HG03064 (cell line): ENCODE data around the gene PBX2.
"Not testable (repeated sequence)": the region's sequence is repeated elsewhere in the genome, so short reads cannot be mapped to it uniquely, and the experiment has no call there.

Source experiments
- ATAC-seq: cut with Tn5 transposase; IDR thresholded peaks from one replicate; pipeline ENCODE4 v1.9.1; 2021; ENCODE audit warnings: low read depth; ENCODE audit not compliant: unreplicated experiment

PBX2 gene

DNA sequence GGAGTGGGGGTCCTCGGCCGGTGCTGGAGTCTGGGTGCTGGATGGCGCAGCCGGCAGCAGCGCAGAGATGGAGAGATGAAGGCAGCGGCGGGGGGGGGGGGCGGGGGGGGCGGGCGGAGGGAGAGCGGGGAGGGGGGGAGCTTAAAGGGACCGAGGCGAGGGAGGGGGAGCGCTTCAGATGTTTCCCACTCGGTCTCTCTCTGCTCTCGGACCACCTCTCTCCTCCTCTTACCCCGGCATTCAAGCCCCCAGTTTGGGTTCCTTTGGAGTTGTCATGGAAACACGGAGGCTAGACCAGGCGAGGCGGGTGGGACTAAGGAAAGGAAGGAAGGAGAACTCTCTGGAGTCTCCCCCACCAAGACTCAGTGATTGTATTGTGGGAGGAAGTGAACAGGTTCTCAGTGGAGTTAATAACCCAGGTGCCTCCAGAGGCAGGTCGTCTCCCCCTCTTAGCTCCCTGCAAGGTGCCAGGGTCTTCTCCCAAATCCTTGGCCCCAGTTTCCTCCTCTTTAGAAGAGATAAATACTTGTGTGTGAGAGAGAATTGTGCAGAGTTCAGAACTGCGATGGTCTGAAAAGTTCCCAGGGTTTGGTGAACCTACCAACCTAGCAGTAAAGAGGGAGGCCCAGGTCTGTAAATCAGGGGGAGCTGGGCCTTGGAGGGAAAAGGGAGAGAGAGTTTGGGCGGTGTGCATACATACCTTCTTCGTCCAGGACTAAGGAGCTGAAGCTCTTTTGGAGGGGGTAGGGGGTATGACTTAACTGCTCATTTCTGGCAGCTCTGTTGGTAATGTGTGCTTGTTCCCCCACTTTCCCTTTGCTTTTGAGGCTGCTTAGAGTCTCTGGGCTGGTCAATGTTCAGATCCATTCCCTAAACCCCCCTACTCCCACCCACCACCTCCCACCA, 37.9 kb downstream of the PBX2 start, which contains the start of gene PRRT1:
Gene PRRT1, minus strand, starts transcription at position 77 of the 906 bp plus-strand sequence. CDS start 112 bp downstream, outside the sequence.
- no peak for ATAC-seq

DNA sequence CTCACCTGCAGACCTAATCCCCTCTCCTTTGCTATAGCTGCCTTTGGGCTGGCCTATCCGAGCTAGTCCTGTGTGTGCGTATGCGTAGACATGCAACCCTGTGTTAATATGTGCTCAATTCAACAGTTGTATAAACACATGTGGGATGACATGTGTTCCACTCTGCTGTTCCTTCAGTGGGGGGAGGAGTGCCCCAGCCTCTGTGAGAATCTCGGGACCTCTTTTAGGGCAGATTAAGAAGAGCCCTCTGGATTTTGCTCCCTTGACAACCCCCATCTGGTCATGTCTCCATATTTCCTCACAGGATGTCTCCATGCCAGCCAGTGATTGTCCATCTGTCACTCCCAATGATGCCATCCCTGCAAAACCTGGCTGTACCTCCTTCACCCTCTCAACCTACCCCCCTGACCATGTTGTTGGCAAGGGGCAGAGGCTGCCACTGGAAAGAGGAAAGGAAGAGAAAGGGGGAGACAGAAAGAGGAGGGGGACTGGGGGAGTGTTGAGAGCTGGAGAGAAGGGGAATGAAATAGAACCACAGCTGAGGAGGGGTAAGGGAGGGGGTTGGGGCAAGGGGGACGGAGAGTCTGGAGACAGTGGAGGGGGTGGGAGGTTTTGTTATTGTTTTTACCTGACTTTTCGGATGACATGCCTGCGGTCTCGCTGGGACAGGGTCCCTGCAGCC, 38.7 kb downstream of the PBX2 start:
- no peak for ATAC-seq

DNA sequence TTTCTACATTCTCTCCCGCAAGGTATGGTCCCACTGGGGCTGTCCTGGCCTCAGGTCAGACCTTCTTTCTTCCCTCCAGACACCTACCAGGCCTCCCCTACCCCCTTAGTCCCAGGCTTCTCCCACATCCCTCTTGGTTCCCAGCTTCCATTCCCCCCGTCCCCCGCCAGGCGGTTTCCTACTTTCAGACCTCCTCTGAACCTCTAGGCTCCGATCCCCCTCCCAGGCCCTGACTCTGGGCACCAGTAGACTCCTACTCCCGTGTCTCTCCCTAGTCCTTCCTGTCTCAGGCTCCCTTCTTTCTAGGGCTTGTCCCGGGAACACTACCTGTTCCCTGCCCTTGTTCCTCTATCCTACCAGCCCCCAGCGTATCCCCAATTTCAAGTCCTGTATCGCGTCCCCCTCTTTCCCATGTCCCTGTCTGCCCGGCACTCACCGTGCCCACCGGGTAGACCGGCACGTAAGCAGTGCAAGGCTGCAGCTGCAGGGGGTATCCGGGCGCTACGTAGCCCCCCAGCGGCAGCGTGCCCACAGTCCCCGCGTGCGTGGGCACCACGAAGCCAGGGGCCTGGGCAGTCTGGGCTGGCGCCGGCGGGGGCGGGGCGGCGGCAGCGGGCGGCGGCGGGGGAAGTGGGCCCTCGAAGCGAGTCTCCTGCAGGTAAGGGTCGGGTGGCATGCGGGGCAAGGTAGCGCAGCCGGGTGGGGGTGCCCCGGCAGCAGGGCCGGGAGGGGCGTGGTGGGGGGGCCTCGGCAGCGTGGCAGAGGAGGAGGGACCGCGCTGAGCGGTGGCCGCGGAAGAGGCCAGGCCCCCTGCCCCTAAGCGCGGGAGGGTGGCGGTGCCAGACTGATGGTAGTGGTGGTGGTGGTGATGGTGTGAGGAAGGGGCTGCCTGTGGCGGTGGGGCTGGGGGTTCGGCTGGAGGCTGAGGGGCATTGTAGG, 39.8 kb downstream of the PBX2 start:
- no peak for ATAC-seq

- ATAC-seq: no peak
These were observed 40.8 kb downstream of the PBX2 start for GRCh38 chr6:32149092-32149755.

DNA sequence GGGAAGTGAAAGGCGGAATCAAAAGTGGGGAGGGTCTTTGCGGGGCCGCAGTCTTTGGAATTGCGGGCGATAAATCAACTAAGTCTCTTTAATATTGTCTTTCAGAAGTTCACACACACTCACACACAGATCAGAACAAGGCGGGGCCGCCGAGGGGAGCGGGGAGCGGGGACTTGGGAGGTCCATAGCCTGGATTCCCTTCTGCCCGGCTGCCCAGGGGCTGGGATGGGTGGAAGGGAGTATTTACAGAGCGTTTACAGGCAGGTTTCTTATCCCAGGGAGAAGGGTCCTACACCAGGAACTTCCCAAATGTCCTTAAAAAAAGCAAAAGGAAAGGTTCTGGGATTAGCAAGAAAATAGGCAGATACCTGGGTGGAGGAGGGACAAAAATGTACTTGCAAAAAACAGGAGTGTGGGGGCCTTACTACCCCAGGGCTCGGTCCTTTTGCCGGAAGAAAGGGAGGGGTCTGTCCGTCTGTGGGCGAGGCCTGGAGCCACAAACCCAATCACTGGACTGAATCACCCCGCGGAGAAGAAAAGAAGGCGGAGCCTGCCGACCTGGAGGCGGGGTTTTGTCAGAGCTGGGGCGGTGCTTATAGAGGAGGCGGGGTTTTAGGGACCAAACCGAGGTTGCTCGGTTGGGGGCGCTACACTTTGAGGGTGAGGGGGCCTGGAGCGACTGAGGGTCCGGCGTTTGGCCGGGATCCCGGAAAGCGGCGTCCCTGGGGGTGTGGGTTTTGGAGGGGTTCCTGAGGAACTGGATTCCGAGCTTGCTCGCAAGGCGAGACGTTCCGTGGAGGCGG, 41.5 kb downstream of the PBX2 start:
- no peak for ATAC-seq

DNA sequence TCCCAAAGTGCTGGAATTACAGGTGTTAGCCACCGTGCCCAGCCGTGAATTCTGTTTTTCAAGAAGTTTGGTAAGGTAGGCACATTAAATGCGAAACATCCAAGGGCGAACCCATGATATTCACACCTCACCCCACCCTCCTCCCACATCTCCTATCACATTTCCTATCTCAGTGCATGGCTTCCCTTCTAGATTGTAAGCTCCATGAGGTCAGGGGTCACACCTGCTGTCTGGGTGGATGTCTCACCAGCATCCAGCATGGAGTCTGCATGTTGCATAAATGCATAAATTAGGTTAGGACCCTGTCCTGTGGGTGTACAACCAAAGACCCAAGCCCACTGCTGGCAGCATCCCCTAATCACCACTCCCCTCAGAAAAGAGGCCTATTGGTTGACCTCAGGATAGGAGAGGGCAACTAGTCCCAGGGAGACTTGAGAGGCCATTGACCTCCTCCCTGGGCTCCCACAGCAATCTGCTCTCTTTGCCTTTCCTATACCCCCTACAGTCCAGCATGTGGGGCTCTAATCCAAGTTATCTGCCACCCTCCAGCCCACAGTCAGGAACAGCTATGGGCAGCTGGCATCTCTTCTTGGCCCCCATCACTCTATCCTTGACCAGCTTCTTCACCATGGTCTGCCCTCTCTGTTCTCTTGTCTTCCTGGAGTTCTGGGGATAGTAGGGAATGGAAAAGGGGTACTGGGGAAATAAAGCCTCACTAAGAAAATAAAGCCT, 42.4 kb downstream of the PBX2 start:
- no peak for ATAC-seq

DNA sequence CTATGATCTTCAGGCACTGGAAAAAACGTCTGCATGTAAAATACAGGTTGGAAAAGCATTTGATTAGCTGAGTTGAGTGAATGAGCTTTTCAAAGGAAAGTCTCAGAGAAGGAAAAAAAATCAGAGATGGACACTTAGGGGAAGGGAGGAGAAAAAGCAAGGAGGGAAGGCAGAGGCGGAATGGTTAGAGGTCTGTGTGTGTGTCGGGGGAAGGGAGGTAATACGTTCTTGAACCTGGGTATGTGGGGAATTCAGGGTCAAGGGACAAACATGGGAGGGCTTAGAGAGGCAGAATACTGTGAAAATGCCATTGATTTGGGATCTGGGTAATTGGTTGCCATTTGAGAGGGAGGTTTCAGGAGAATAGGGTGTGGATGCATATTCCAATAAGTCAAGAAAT, 43.3 kb downstream of the PBX2 start:
- no peak for ATAC-seq

DNA sequence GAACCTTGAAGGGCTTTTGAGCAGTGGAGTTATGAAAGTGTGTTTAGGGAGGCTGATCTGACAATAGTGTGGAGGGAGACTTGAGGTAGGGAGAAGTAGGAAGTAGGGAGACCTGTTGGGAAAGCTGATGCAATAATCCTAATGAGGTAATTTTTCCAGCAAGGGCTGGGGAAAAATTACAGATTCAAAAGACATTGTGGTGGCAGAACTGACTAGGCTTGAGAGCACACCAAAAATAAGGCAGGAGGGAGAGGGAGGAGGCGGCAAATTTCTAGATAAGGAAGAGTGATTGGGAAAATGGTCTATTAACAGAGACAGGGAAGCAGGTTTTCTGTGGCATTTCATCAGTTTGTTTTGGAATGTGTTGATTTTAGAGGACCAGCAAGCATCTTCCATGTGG, 43.7 kb downstream of the PBX2 start:
- no peak for ATAC-seq

DNA sequence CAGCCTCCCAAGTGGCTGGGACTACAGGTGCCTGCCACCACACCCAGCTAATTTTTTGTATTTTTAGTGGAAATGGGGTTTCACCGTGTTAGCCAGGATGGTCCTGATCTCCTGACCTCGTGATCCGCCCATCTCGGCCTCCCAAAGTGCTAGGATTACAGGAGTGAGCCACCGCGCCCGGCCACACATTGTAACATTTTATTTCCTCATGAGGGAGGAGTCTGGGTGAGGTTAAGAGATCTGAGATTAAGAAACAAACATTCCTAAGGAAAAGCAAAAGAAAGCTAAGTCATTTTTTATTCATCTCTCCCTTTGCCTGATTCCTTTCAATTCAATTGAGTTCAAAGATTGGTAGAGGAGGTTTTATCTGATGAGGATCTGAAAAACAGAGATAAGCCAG, 45.8 kb downstream of the PBX2 start:
- not testable (repeated sequence) for ATAC-seq

DNA sequence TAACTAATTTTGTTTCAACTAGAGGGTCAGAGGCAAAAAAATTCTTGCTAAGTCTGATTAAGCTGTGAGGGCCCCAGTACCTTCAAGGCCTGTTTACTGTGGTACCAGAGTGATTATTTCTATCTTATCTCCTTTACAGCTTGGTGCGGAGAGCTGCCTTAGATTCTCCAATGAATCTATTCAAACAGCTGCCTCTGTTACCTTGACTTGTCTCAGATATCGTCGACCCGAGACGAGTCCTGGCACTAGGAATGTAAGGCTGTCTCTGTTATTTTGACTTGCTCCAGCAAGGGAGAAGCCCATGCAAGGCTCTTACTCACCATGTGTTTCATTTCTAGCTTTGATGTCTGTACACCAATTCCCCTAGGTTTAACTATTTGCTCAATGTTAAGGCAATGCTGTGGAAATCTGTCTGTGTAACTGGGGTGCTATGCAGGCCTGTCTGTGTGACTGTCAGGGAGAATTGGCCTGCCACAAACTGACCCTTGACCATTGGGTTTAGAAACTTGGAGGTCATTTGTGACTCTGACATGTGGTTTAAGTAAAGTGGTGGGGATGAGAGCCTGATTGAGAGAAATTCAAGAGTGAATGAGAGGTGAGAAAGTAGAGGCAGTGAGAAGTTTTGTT, 49.5 kb downstream of the PBX2 start:
- ATAC-seq: no peak

DNA sequence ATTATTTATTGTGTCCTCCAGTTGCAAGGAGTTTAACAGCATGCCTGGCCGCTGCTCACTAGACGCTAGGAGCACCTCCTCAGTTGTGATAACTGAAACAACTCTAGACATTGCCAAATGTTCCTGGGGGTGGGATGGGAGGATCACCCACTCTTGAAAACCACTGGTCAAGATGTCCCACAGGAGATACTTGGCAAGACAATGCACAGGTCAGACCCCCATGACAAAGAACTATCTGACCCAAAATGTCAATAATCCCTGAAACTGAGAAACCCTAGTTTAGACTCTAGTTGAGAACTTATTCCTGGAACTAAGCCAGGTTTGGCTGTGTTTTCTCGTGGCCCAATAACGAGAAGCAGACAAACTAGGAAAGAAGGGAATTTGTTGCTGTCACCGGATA, 50.4 kb downstream of the PBX2 start:
- ATAC-seq: no peak

GRCh38 chr6:32137454-32137853, 52.5 kb downstream of the PBX2 start:
- ATAC-seq: no peak
